ENCODE data around the gene PITPNM1. TPM values are rescaled to one million over a fixed set of nuclear protein-coding genes. Genes with fewer than 3 reads are reported as not detected.

The PITPNM1 gene
- polyA plus RNA-seq, 1 donor (not counting 4 experiments of a cell fraction or from before 2014, with no cell fraction given), result 15.9 TPM

- H3K4me1 ChIP-seq (ENCODE audit: control insufficient read depth, extremely low read depth, insufficient read depth, low read length), result no peaks in the 10 kb centered on the region
- peaks cover 9% of the 10 kb centered on the region for H3K9me3 ChIP-seq (ENCODE audit: control insufficient read depth, low read depth, low read length)
- no peak overlapping the region for H3K4me2 ChIP-seq (ENCODE audit: control insufficient read depth, extremely low read depth, insufficient read depth, low read depth, low read length)
- DNase-seq (ENCODE audit: low read depth, low spot score), result no peak
- no peaks in the 10 kb centered on the region for H3K27me3 ChIP-seq (ENCODE audit: control insufficient read depth, extremely low read depth, insufficient read depth, low read length)
- dilution Hi-C loops (cut with MboI; ENCODE audit: extremely low pct_ligation_motif_present, low sequenced_read_pairs), result no loop called here
- no peaks in the 10 kb centered on the region for H4K20me1 ChIP-seq (ENCODE audit: control insufficient read depth, extremely low read depth, insufficient read depth, low read length)
- H3K9ac ChIP-seq (ENCODE audit: control insufficient read depth, extremely low read depth, insufficient read depth, low read length), result no peak overlapping the region
- no peak overlapping the region for H3K27ac ChIP-seq (ENCODE audit: control insufficient read depth, insufficient read depth, low read length)
- no peaks in the 10 kb centered on the region for H3K36me3 ChIP-seq (ENCODE audit: control insufficient read depth in 2 of 2, extremely low read depth in 1 of 2, insufficient read depth in 2 of 2, low read length in 2 of 2)
- no peaks in the 10 kb centered on the region for H3K79me2 ChIP-seq (ENCODE audit: control insufficient read depth, insufficient read depth, low read length)
- no peak for TF ChIP-seq CTCF (optimal IDR thresholded peaks at IDR 0.05 in 1 of 3, IDR thresholded peaks at IDR 0.05 in 1 of 3, conservative IDR thresholded peaks at IDR 0.05 in 1 of 3; ENCODE audit: extremely low read depth in 1 of 3, insufficient read depth in 2 of 3, low read length in 3 of 3)
- TF ChIP-seq EZH2 (IDR thresholded peaks at IDR 0.05; ENCODE audit: low read length), result no peak
- no peak overlapping the region for H2AFZ ChIP-seq (ENCODE audit: control insufficient read depth, low read length)
- no peak for FAIRE-seq
- H3K9me1 ChIP-seq (ENCODE audit: control insufficient read depth, extremely low read depth, insufficient read depth, low read length), result no peaks in the 10 kb centered on the region
- H3K4me3 ChIP-seq (ENCODE audit: control insufficient read depth in 2 of 3, extremely low read depth in 1 of 3, insufficient read depth in 2 of 3, low read depth in 1 of 3, low read length in 3 of 3), result no peak overlapping the region
These were observed 29.0 kb upstream of the PITPNM1 start for GRCh38 chr11:67534070-67534679.

- no peak overlapping the region for H2AFZ ChIP-seq (ENCODE audit: control insufficient read depth, low read length)
- peaks cover 9% of the 10 kb centered on the region for H3K9me3 ChIP-seq (ENCODE audit: control insufficient read depth, low read depth, low read length)
- dilution Hi-C loops (cut with MboI; ENCODE audit: extremely low pct_ligation_motif_present, low sequenced_read_pairs), result no loop called here
- H3K27ac ChIP-seq (ENCODE audit: control insufficient read depth, insufficient read depth, low read length), result no peak overlapping the region
- H3K4me2 ChIP-seq (ENCODE audit: control insufficient read depth, extremely low read depth, insufficient read depth, low read depth, low read length), result no peak overlapping the region
- TF ChIP-seq CTCF (optimal IDR thresholded peaks at IDR 0.05 in 1 of 3, IDR thresholded peaks at IDR 0.05 in 1 of 3, conservative IDR thresholded peaks at IDR 0.05 in 1 of 3; ENCODE audit: extremely low read depth in 1 of 3, insufficient read depth in 2 of 3, low read length in 3 of 3) (no peak), EZH2 (IDR thresholded peaks at IDR 0.05; ENCODE audit: low read length) (no peak)
- FAIRE-seq (no peak), DNase-seq (ENCODE audit: low read depth, low spot score) (no peak)
- H4K20me1 ChIP-seq (ENCODE audit: control insufficient read depth, extremely low read depth, insufficient read depth, low read length), result no peaks in the 10 kb centered on the region
- no peak overlapping the region for H3K4me3 ChIP-seq (ENCODE audit: control insufficient read depth in 2 of 3, extremely low read depth in 1 of 3, insufficient read depth in 2 of 3, low read depth in 1 of 3, low read length in 3 of 3)
- no peak overlapping the region for H3K9ac ChIP-seq (ENCODE audit: control insufficient read depth, extremely low read depth, insufficient read depth, low read length)
- no peaks in the 10 kb centered on the region for H3K36me3 ChIP-seq (ENCODE audit: control insufficient read depth in 2 of 2, extremely low read depth in 1 of 2, insufficient read depth in 2 of 2, low read length in 2 of 2)
- no peaks in the 10 kb centered on the region for H3K9me1 ChIP-seq (ENCODE audit: control insufficient read depth, extremely low read depth, insufficient read depth, low read length)
- H3K4me1 ChIP-seq (ENCODE audit: control insufficient read depth, extremely low read depth, insufficient read depth, low read length), result no peaks in the 10 kb centered on the region
- H3K27me3 ChIP-seq (ENCODE audit: control insufficient read depth, extremely low read depth, insufficient read depth, low read length), result no peaks in the 10 kb centered on the region
- no peaks in the 10 kb centered on the region for H3K79me2 ChIP-seq (ENCODE audit: control insufficient read depth, insufficient read depth, low read length)
These were observed 27.7 kb upstream of the PITPNM1 start for GRCh38 chr11:67532889-67533288.
